GM19328 (cell line): ENCODE data around the gene PIAS1.
A peak's percentile ranks its signal among the peaks of the same experiment; 100 is the strongest.
"Not testable (repeated sequence)": the region's sequence is repeated elsewhere in the genome, so short reads cannot be mapped to it uniquely, and the experiment has no call there.

Experiments used
- ATAC-seq: cut with Tn5 transposase; IDR thresholded peaks from one replicate; pipeline ENCODE4 v1.9.1; 2021; ENCODE audit warnings: mild to moderate bottlenecking, moderate library complexity; ENCODE audit not compliant: unreplicated experiment

PIAS1 gene

DNA sequence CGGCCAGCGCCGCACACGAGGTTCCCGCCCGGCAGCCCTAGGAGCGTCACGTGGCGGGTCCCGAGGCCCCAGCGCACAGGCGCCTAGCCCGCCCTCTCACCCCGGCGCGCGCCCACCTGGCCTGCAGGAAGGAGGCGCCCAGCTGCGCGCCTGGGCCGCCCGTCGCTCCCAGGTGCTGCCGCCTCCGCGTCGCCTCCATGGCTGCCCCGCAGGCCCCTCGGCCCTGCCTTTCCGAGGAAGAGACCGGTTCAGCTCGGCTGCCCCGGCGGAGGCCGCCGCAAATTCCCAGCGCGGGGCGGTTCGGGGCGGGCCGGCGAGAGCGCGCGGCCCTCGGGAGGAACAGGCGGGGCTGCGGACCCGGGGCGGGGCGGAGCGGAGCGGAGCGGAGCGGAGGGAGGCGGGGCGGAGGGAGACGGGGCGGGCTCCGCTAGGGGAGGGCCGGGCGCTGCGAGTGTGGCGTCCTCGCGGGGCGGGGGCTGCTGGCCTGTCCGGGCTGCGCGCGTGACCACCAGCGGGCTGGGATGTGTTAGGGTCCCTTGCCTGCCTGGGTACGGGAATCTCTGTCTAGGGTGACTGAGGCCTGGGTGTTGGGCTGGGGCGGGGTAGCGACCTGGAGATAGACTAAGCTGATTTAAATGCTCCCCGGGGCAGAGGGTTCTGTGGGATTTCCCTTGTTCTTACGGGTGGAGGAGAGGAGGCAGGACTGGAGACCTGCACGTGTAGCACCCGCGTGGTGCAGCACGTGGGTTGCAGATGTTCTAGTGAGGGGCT, 175.5 kb downstream of the PIAS1 start, which contains the start of gene CLN6:
TSS of gene CLN6 (minus strand) at position 343 of the 771 bp plus-strand sequence. CDS start at position 199, 144 bp downstream.
- ATAC-seq: peak; percentile 59

DNA sequence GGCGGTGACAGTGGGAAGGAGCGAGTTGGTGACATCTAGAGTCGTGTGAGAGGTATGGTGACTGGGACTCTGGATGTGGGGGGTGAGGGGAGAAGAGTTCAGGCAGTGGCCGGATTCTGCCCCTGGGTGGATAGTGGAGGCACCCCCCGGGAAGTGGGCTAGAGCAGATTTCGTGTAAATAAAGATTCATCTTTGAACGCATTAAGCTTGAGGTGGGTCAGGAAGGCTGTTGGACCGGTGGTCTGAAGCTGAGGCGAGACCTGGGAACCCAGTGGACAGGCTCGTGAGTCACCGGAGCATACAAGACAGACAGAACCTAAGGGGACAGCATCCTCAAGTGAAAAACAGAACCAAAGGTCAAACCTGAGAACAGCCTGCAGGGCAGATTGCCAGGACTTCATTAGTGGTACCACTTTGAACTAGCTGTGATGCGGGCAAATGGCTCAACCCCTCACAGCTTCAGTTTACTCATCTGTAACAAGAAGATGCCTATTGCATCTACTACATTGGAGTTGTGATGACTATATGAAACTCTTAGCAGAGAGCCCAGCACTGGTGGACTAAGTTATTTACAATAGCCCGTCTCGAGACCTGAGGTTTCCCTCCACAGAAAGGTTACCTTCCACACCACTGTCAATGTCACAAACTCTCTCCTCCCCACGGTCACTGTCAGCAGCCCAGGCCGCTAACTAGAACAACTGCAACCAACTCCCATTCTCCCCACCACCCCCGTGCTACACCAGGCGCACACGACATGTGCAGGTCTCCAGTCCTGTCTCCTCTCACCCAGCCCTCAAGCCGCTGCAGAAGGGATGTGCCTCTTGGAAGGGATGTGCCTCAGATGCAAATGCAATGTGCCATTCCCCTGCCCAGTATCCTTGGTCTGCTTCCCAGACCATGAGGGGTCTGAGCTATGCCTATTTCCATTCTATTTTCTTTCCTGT, 176.3 kb downstream of the PIAS1 start:
- no peak for ATAC-seq

DNA sequence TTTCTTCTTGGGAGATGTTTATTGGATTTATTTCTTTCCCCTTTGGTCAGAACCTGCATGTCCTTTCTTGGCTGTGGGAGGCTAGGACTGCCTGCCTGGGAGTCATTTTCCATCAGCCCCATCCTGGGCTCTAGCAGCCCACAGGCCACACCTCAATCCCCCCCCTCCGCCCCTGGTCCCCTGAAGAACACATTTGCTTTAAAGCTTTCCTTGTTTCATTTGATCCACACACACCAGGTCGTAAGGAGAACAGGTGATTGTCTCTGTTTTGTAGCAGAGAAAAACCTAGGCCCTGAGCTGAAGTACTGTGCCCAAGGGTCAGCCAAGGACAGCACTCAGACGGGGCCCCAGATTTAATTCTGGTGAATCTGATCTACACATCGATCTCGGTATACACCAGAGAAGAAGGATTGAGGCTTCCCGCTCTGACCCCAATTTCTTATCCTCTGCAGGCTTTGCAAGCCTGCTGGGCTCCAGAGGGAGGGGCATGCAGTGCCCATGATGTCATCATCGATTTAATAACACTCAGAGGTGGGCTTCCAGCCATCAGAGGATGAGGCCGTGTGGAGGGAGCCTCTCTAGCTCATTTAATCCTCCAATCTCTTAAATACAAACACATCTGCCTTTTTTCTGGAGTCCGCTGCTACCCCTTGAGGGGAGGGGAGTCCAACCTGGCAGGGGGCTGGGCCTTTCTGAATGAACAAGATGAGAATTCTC, 177.1 kb downstream of the PIAS1 start:
- no peak for ATAC-seq

DNA sequence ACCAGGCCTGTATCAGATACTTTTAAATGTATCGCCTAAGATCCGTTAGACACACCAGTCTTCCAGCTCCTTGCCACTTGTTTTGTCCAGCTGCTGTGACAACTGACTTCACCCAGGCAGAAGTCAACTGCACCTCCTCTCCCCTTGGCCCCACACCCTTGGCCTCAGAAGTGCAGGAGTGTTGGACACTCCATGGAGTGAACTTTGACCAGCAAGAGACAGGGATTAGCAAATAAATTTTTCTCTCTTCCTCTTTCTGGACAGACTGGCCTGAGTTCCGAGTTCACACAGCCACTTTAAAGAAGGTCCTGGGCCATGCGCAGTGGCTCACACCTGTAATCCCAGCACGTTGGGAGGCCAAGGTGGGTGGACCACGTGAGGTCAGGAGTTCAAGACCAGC, 178.3 kb downstream of the PIAS1 start:
- ATAC-seq: no peak

DNA sequence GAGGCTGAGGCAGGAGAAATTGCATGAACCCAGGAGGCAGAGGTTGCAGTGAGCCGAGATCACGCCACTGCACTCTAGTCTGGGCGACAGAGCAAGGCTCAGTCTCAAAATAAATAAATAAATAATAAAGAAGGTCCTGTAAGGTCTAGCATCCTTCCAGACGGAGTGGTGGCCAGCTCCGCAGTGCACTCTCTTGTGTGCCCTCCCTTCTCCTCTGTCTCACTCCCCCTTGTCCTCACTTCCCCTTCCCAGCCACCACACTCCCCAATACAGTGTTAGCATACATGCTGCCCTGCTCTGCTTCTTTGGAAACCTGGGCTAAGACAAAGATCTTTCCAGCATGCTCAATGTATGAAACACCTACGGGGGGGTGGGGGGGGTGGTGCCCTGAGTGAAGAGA, 178.8 kb downstream of the PIAS1 start:
- no peak for ATAC-seq

DNA sequence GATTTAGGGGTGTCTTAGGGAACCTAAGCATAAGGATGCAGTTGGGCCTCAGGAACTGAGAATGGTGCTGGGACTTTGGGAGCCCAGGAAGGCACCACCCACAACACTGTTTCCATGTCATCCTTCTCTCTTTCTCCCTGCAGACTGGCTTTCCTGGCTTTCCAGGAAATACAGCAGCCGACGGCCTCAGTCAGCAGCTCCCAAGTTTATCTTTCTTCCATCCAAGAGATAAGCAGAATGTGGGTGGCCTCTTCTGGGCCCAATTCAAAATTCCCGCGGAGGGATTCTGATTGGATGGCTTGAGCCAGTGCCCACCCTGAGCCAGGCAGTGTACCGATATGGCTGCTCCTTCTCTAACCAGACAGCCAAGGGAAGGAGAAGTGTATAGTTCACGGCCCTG, 179.9 kb downstream of the PIAS1 start:
- ATAC-seq: no peak

DNA sequence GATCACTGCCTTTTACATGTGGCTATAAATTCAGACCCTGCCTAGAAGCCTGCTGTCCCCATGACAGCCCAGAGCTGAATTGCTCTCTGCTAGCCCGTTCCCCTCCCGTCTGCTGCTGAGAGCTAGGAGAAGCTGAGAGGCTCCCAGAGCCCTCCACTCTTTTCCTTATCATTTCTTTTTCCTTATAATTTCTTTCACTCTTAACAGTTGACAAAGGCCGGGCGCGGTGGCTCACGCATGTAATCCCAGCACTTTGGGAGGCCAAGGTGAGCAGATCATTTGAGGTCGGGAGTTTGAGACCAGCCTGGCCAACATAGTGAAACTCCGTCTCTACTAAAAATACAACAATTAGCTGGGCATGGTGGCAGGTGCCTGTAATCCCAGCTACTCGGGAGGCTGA, 180.4 kb downstream of the PIAS1 start:
- not testable (repeated sequence) for ATAC-seq

DNA sequence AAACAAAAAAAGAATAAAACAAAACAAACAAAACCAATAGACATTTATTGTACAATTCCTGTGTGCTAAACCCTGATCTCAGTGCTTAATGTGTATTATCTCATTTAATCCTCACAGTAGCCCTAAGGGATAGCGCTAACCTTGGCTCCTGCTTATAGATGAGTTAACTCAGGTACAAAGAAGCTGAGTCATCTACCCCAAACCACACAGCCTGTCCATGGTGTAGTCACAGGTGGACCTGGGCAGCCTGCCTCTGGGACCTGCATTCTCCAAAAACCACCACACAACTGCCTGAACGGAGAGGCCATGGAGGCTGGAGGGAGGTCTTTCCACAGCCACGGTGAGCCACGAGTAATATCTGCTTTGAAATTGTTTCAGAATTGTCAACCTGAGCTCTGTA, 180.9 kb downstream of the PIAS1 start:
- ATAC-seq: no peak

DNA sequence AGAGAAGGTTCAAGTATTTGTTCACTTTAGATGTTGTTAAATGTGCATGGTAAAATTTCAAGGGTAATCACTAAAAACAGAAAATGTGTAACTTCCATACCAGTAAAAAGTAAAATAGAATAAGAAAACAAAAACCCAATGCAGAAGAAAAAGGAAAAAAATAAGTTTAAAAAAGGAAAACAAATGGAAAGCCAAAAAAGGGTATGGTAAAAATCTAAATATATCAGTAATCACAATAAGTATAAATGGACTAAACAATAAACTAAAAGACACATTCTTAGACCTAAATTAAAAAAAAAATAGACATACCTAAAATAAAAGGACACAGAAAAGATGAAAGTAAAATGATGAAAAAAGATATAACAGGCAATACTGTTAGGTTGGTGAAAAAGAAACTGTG, 184.9 kb downstream of the PIAS1 start:
- ATAC-seq: no peak

DNA sequence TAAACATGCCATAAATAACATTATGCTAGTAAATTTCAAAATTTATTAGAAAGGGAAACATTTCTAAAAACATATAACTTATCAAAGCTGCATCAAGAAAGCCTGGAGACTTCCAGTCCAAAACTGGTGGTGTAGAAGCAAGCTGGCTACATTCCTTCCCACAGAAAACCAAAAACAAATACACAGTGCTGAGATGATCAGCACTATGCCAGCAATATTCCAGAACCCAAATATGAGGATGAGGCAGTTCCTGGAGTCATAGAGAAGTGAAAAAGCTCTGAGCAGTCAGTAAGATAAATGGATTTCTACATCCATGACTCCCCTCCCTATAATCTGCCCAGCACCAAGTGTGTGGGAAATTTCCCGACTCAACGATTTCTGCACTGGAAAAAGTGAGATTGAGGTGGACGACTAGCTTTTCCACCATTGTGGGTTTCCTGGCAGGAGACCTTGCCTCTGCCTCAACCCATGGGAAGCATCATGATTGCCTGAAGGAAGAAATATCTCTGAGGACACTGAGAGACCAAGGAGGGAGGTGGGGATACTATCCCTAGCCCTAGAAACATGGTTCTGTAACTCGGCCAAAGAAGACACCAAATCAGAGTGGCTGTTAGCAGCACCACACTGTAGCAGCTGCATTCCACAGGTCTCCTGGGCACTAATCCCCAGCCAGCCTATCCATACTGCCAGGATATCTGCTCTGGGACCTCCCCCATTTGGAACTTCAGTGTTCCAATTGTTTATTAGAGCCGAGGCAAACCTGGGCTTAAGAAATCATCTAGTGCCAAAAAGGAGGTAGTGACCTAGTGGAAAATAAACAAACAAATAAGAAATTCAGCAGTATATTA, 187.2 kb downstream of the PIAS1 start:
- ATAC-seq: no peak
